ENCODE measurements around the gene SUGP2. TPM values are rescaled to one million over a fixed set of nuclear protein-coding genes. Genes with fewer than 3 reads are reported as not detected.

SUGP2 gene
- total and polyA plus RNA-seq, 2 of the 13 experiments (the other 11 are each of a cell fraction or from before 2014, with no cell fraction given): 40.6 to 57.7 TPM

DNA sequence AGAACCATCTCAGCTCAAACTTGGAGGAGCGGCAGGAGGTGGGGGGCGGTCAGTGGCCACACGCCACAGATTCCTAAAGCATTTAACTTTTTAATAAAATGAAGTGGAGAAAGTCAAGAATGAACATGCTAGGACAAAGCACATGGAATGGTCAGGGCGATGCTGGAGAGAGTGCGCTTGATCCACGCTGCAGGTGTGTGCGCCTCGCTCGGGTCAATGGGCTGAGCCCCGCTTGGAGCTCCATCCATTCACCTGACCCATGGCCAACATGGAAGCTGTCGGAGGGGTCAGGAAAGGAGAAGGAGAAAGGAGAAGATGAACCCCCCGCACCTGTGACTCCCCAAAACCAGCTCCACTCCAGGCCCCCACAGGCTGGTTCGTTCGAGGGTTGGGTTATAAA lies 41.8 kb downstream of the SUGP2 start:
- no peak overlapping the region for H2AFZ ChIP-seq (ENCODE audit: low read length)
- H3K4me2 ChIP-seq (ENCODE audit: low read depth, low read length): no peak overlapping the region
- H3K27ac ChIP-seq (ENCODE audit: extremely low read length, insufficient read depth, low read length): no peak overlapping the region
- H3K9me3 ChIP-seq (ENCODE audit: low read length): no peaks in the 10 kb centered on the region
- DNase-seq (ENCODE audit: low spot score) (no peak), ATAC-seq (no peak), FAIRE-seq (no peak)
- no peaks in the 10 kb centered on the region for H4K20me1 ChIP-seq (ENCODE audit: insufficient read depth, low read length)
- POLR2A ChIA-PET: interaction anchor here (0.9 kb wide), 1 partner anchor 72 kb away, joined by 3 read pairs; the partner anchor contains the start of genes COPE and DDX49
- in situ Hi-C loops (cut with HindIII; ENCODE audit: extremely low pct_ligation_motif_present, low pct_unique_long_range_greater_than_20kb) (no loop called here), intact Hi-C loops (cut with micrococcal nuclease; ENCODE audit: unreplicated experiment) (no loop called here)
- no peak overlapping the region for H3K4me3 ChIP-seq (replicated peaks in 1 of 3; ENCODE audit: insufficient read depth in 1 of 3, low read depth in 2 of 3, low read length in 3 of 3)
- H3K4me1 ChIP-seq (ENCODE audit: insufficient read depth, low read length): peaks cover 8% of the 10 kb centered on the region
- TF ChIP-seq MEIS2 (CRISPR knock-in tag; IDR thresholded peaks at IDR 0.05) (no peak), BHLHE40 (IDR thresholded peaks at IDR 0.05; ENCODE audit: low read length) (no peak), HNF1B (CRISPR knock-in tag; IDR thresholded peaks at IDR 0.05) (no peak), BCL3 (CRISPR knock-in tag; IDR thresholded peaks at IDR 0.05) (no peak), ZNF672 (CRISPR knock-in tag; IDR thresholded peaks at IDR 0.05) (no peak), ZNF17 (CRISPR knock-in tag; IDR thresholded peaks at IDR 0.05) (no peak), PCBP2 (optimal IDR thresholded peaks at IDR 0.05; ENCODE audit: low read depth, low read length, poor library complexity, severe bottlenecking) (no peak), TCF7 (IDR thresholded peaks at IDR 0.05; ENCODE audit: low read depth) (no peak), NFRKB (IDR thresholded peaks at IDR 0.05) (no peak)
- TF ChIP-seq, protein P1, sequence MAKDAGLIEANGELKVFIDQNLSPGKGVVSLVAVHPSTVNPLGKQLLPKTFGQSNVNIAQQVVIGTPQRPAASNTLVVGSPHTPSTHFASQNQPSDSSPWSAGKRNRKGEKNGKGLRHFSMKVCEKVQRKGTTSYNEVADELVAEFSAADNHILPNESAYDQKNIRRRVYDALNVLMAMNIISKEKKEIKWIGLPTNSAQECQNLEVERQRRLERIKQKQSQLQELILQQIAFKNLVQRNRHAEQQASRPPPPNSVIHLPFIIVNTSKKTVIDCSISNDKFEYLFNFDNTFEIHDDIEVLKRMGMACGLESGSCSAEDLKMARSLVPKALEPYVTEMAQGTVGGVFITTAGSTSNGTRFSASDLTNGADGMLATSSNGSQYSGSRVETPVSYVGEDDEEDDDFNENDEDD (CRISPR knock-in tag; IDR thresholded peaks at IDR 0.05; ENCODE audit: borderline replicate concordance): no peak
- peaks cover 15 to 32% of the 10 kb centered on the region in 2 experiments for H3K36me3 ChIP-seq (replicated peaks in 1 of 2; ENCODE audit: control insufficient read depth in 1 of 2, insufficient read depth in 2 of 2, low read length in 2 of 2)
- whole genome bisulfite sequencing (ENCODE audit: low lambda C conversion rate): 99% methylated on average over 12 of the region's 14 CpGs
- CTCF ChIA-PET (ENCODE audit: low intra/inter-chr PET ratio, low total read pairs): no interaction called here
- no peak overlapping the region for H3K9ac ChIP-seq (ENCODE audit: insufficient read depth, low read depth, low read length)
- H3K27me3 ChIP-seq (ENCODE audit: control insufficient read depth in 1 of 2, insufficient read depth in 2 of 2, low read length in 2 of 2): no peaks in the 10 kb centered on the region
- H3K79me2 ChIP-seq (ENCODE audit: insufficient read depth, low read length): no peaks in the 10 kb centered on the region
- BruUV-seq (replicated peaks): no TSS peak
